ENCODE data around the gene MIPEP. TPM values are rescaled to one million over a fixed set of nuclear protein-coding genes. Genes with fewer than 3 reads are reported as not detected.
A peak's percentile ranks its signal among the peaks of the same experiment; 100 is the strongest.

Gene MIPEP
- total RNA-seq, 6 donors from 2014 or later, result 14.5 to 29.3 (median 19.1) TPM

DNA sequence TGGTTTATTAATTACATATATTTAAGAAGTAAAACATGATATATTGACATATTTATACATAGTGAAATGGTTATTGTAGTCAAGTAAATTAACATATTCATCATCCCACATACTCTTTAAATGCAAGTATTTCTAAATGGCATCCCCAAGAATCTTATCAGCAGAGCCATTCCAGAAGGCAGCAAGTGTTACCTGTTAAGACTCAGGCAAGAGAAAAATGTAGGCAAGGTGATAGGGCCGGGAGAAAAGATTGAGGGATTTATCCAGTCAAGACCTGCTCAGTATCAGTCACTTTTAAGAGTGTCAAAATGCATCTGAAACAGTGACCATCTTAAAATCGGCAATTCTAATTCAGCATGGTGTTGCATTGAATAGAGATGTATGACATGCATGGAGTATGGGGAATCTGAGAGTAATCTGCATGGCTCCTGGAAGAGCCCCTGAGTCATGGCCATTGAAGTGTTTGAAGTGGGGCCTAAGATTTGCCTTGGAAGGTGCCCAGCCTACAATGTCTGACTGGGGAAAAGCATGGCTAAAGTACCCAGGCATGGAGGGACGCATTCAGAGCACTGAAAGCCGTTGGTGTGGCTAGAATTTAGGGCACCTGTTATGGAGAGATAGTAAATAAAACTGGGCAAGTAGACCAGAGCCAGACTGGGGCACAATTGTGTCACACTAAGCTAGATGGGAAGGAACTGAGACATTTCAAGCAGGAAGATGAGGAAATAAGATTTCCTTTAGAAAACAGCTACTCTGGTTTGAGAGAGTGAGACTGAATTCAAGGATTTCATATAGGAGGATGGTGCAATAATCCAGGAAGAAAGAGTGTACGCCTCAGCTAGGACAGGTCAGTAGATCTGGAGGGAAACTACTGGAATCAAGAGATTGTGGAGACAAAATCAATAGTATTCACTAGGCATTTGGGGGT lies 33.1 kb upstream of the MIPEP start:
- TF ChIP-seq, protein P1, sequence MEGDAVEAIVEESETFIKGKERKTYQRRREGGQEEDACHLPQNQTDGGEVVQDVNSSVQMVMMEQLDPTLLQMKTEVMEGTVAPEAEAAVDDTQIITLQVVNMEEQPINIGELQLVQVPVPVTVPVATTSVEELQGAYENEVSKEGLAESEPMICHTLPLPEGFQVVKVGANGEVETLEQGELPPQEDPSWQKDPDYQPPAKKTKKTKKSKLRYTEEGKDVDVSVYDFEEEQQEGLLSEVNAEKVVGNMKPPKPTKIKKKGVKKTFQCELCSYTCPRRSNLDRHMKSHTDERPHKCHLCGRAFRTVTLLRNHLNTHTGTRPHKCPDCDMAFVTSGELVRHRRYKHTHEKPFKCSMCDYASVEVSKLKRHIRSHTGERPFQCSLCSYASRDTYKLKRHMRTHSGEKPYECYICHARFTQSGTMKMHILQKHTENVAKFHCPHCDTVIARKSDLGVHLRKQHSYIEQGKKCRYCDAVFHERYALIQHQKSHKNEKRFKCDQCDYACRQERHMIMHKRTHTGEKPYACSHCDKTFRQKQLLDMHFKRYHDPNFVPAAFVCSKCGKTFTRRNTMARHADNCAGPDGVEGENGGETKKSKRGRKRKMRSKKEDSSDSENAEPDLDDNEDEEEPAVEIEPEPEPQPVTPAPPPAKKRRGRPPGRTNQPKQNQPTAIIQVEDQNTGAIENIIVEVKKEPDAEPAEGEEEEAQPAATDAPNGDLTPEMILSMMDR (IDR thresholded peaks at IDR 0.05), result no peak
- no peak for TF ChIP-seq EP300 (IDR thresholded peaks at IDR 0.05)
- TF ChIP-seq POLR2A (IDR thresholded peaks at IDR 0.05), result no peak
- no peak for TF ChIP-seq POLR2AphosphoS5 (IDR thresholded peaks at IDR 0.05)
- no peaks in the 10 kb centered on the region for H3K36me3 ChIP-seq
- H3K27ac ChIP-seq, result peak overlapping the region in 1 of 4 donors; percentile 42
- no peaks in the 10 kb centered on the region for H3K9me3 ChIP-seq
- WGBS, 2 donors, result 45 to 54% methylated on average over 5 of the region's 5 CpGs
- H3K4me1 ChIP-seq, result peaks cover 2 to 13% (median 7%) of the 10 kb centered on the region in 4 donors
- DNase-seq (peak in 1 of 2 donors; percentile 55), ATAC-seq (ENCODE audit: low FRiP score in 2 of 2) (peak; percentile 63 to 90)
- no peak overlapping the region for H3K4me3 ChIP-seq
- no peaks in the 10 kb centered on the region for H3K27me3 ChIP-seq

- peaks cover 2 to 13% (median 7%) of the 10 kb centered on the region in 4 donors for H3K4me1 ChIP-seq
- no peak overlapping the region for H3K27ac ChIP-seq
- no peak overlapping the region for H3K4me3 ChIP-seq
- H3K9me3 ChIP-seq, result no peaks in the 10 kb centered on the region
- H3K36me3 ChIP-seq, result no peaks in the 10 kb centered on the region
- H3K27me3 ChIP-seq, result no peaks in the 10 kb centered on the region
- TF ChIP-seq, protein P1 (IDR thresholded peaks at IDR 0.05), result peak; percentile 46 to 80 (median 68)
- TF ChIP-seq POLR2AphosphoS5 (IDR thresholded peaks at IDR 0.05) (no peak), EP300 (IDR thresholded peaks at IDR 0.05) (no peak)
- DNase-seq, result no peak
- peak; percentile 71 to 84 for ATAC-seq (ENCODE audit: low FRiP score in 2 of 2)
- WGBS, 2 donors, result 15 to 16% methylated on average over 2 of the region's 2 CpGs
Measured at GRCh38 chr13:23921451-23921888, 32.3 kb upstream of the MIPEP start.

DNA sequence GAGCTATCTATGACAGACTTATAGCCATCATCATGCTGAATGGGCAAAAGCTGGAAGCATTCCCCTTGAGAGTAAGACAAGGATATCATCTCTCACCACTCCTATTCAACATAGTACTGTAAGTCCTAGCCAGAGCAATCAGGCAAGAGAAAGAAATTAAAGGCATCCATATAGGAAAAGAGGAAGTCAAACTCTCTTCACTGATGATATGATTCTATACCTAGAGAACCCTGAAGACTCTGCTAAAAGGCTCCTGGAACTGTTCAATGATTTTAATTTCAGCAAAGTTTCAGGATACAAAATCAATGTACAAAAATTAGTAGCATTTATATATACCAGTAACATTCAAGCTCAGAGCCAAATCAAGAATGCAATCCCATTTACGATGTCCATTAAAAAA lies 29.8 kb upstream of the MIPEP start:
- Histone ChIP-seq H3K27ac (no peak overlapping the region), H3K4me1 (peaks cover 2 to 13% (median 7%) of the 10 kb centered on the region in 4 donors), H3K27me3 (no peaks in the 10 kb centered on the region), H3K4me3 (no peak overlapping the region), H3K9me3 (no peaks in the 10 kb centered on the region), H3K36me3 (no peaks in the 10 kb centered on the region)
- WGBS, 2 donors, result 84 to 100% methylated on average over 1 of the region's 1 CpG
- DNase-seq, result no peak
- no peak for ATAC-seq (ENCODE audit: low FRiP score in 2 of 2)
- TF ChIP-seq POLR2A (IDR thresholded peaks at IDR 0.05) (no peak), EP300 (IDR thresholded peaks at IDR 0.05) (no peak), POLR2AphosphoS5 (IDR thresholded peaks at IDR 0.05) (no peak)
- TF ChIP-seq, protein P1 (IDR thresholded peaks at IDR 0.05), result no peak

DNA sequence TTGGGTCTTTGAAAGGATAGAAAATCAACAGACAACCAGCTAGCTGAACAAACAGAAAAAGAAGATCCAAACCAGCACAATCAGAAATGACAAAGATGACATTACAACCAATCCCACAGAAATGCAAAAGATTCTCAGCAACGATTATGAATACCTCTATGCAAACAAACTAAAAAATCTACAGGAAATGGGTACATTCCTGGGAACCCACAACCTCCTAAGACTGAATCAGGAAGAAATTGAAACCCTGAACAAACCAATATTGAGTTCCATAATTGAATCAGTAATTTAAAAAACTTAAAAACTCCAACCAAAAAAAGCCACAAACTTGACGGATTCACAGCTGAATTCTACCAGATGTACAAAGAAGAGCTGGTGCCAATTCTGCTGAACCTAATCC lies 29.0 kb upstream of the MIPEP start:
- no peak overlapping the region for H3K4me3 ChIP-seq
- H3K36me3 ChIP-seq, result no peaks in the 10 kb centered on the region
- DNase-seq (no peak), ATAC-seq (ENCODE audit: low FRiP score in 2 of 2) (no peak)
- no peak overlapping the region for H3K27ac ChIP-seq
- H3K9me3 ChIP-seq, result no peaks in the 10 kb centered on the region
- peaks cover 2 to 13% (median 7%) of the 10 kb centered on the region in 4 donors for H3K4me1 ChIP-seq
- 71 to 78% methylated on average over 2 of the region's 2 CpGs for WGBS, 2 donors
- TF ChIP-seq, protein P1 (IDR thresholded peaks at IDR 0.05), result no peak
- TF ChIP-seq POLR2A (IDR thresholded peaks at IDR 0.05) (no peak), EP300 (IDR thresholded peaks at IDR 0.05) (no peak), POLR2AphosphoS5 (IDR thresholded peaks at IDR 0.05) (no peak)
- H3K27me3 ChIP-seq, result no peaks in the 10 kb centered on the region
